Kidney (tissue), 14 donors: Measurements from ENCODE around the gene COMMD7. TPM values are rescaled to one million over a fixed set of nuclear protein-coding genes. Genes with fewer than 3 reads are reported as not detected.
"Not testable (repeated sequence)": the region's sequence is repeated elsewhere in the genome, so short reads cannot be mapped to it uniquely, and the experiment has no call there.

ENCODE experiments used
- DNase-seq, 5 donors: peaks; one replicate each; pipeline ENCODE4 v3.0.0-alpha.2; 2013 to 2020
- FAIRE-seq: peaks from 2 replicates; lab custom pipeline; 2012; peaks lifted over from hg19 to GRCh38; lab: Jason Lieb, UNC
- H3K27ac ChIP-seq, 2 donors: one replicate each; pipeline ENCODE4 v1.7.0; 2013; ENCODE audit warnings: low read depth in 2 of 2, low read length in 2 of 2, inconsistent platforms in 1 of 2
- H3K27me3 ChIP-seq: one replicate; pipeline ENCODE4 v1.7.1; 2013; ENCODE audit warnings: low read length, inconsistent platforms; ENCODE audit not compliant: control insufficient read depth, insufficient read depth
- H3K36me3 ChIP-seq, 3 donors: one replicate each; pipeline versions ENCODE4 v1.7.0 to v1.7.1; 2013; ENCODE audit warnings: low read length in 3 of 3, control low read depth in 1 of 3, inconsistent platforms in 1 of 3; ENCODE audit not compliant: insufficient read depth in 3 of 3, control insufficient read depth in 2 of 3
- H3K4me1 ChIP-seq, 3 donors: one replicate each; pipeline versions ENCODE4 v1.7.0 to v1.7.1; 2013; ENCODE audit warnings: low read length in 3 of 3, inconsistent platforms in 1 of 3, low read depth in 1 of 3; ENCODE audit not compliant: control insufficient read depth in 2 of 3, insufficient read depth in 2 of 3
- H3K4me3 ChIP-seq, 3 donors: one replicate each; pipeline versions ENCODE4 v1.7.0 to v1.8.1; 2013; ENCODE audit warnings: low read length in 3 of 3, control low read depth in 1 of 3, inconsistent platforms in 1 of 3
- H3K9ac ChIP-seq, 3 donors: one replicate each; pipeline versions ENCODE4 v1.7.0 to v1.7.1; 2013; ENCODE audit warnings: low read length in 3 of 3, control low read depth in 1 of 3, inconsistent platforms in 1 of 3
- H3K9me3 ChIP-seq, 3 donors: one replicate each; pipeline versions ENCODE4 v1.7.0 to v1.7.1; 2013; ENCODE audit warnings: low read length in 3 of 3, control low read depth in 1 of 3, inconsistent platforms in 1 of 3; ENCODE audit not compliant: control insufficient read depth in 2 of 3, insufficient read depth in 1 of 3
- intact Hi-C: fragments of 100-400 bp; cut with DNase I; formaldehyde crosslinking; loops from one replicate; pipeline ENCODE4 v1.11.1; 2022
- polyA plus RNA-seq: library from polyadenylated mRNA; stranded (reverse); fragments of 350-450 nt; fragmentation: Illumina TruSeq; extraction: RNeasy Lipid Tissue Mini Kit (QIAGEN cat#74804); gene quantifications from one replicate; pipeline ENCODE4 v1.2.3, GENCODE V29; 2014; ENCODE audit warnings: low read depth, low replicate concordance; ENCODE audit not compliant: insufficient read depth
- total RNA-seq: library from RNA; stranded (reverse); fragmentation: NEBNext Ultra II Directional; extraction: Animal tissue kit (Norgen Biotek cat#: 25700); gene quantifications from one replicate; pipeline ENCODE4 v1.2.1, GENCODE V29; 2021
- TF ChIP-seq, protein P1 (sequence below): IDR thresholded peaks from 3 replicates; pipeline ENCODE4 v1.5.1; 2012; ENCODE audit warnings: mild to moderate bottlenecking, moderate library complexity, borderline replicate concordance; ENCODE audit not compliant: insufficient read depth; ENCODE audit errors: extremely low read depth
- donor health status: control.
- donor health status: control.
- donor health status: control.
- donor health status: control.
- donor health status: control.
- donor health status: DM: yes; HTN: yes; CAD: no.
- donor health status: Normal renal cell carcinoma (clear cell type).

The COMMD7 gene
- total and polyA plus RNA-seq, 2 donors from 2014 or later = 45.8 to 99.2 TPM

DNA sequence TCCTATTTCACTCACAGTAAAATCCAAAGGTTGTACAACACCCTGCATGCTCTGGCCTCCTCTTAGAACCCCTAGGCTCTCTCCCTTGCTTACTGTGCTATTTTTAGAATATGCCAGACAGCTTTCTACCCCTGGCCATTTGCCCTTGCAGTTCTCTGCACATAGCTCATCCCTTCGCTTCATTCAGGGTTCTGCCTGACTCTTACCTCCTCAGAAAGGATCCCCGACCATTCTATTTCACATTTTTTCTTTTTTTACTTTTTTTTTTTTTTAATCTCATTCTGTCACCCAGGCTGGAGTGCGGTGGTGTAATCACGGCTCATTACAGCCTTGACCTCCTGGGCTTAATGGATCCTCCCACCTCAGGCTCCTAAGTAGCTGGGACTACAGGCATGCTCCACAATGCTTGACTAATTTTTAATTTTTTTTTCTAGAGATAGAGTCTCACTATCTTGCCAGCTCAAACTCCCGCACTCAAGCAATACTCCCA, 33.6 kb downstream of the COMMD7 start:
- no peaks in the 10 kb centered on the region for H3K27me3 ChIP-seq
- no peaks in the 10 kb centered on the region for H3K4me1 ChIP-seq
- H3K9ac ChIP-seq = no peak overlapping the region
- peaks cover 0 to 4% (median 4%) of the 10 kb centered on the region in 3 donors for H3K36me3 ChIP-seq
- TF ChIP-seq, protein P1, sequence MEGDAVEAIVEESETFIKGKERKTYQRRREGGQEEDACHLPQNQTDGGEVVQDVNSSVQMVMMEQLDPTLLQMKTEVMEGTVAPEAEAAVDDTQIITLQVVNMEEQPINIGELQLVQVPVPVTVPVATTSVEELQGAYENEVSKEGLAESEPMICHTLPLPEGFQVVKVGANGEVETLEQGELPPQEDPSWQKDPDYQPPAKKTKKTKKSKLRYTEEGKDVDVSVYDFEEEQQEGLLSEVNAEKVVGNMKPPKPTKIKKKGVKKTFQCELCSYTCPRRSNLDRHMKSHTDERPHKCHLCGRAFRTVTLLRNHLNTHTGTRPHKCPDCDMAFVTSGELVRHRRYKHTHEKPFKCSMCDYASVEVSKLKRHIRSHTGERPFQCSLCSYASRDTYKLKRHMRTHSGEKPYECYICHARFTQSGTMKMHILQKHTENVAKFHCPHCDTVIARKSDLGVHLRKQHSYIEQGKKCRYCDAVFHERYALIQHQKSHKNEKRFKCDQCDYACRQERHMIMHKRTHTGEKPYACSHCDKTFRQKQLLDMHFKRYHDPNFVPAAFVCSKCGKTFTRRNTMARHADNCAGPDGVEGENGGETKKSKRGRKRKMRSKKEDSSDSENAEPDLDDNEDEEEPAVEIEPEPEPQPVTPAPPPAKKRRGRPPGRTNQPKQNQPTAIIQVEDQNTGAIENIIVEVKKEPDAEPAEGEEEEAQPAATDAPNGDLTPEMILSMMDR = no peak
- no peak overlapping the region for H3K27ac ChIP-seq
- DNase-seq = peak in 3 of 5 donors; percentile 36 to 57 (median 52)
- H3K4me3 ChIP-seq = no peak overlapping the region
- intact Hi-C loops = no loop called here
- no peaks in the 10 kb centered on the region for H3K9me3 ChIP-seq
- no peak for FAIRE-seq

DNA sequence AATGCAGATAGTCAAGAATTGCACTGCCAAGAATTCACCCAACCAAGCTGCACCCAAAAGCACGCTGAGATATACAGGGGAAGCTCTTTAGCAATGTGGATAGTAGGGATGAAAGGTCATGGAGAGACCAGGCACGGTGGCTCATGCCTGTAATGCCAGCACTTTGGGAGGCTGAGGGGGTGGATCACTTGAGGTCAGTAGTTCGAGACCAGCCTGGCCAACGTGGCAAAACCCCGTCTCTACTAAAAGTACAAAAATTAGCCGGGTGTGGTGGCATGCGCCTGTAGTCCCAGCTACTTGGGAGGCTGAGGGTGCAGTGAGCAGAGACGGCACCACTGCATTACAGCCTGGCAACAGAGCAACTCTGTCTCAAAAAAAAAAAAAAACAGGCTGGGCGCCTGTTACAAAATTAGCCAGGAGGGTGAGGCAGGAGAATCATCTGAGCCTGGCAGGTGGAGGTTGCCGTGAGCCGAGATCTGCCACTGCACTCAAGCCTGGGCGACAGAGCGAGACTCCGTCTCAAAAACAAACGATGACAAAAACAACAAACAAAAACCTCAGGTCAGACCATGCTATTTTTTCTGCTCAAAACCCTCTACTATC, 34.1 kb downstream of the COMMD7 start:
- H3K4me3 ChIP-seq, H3K9ac ChIP-seq, FAIRE-seq, intact Hi-C loops, H3K9me3 ChIP-seq, DNase-seq, H3K27ac ChIP-seq, H3K36me3 ChIP-seq, H3K4me1 ChIP-seq, H3K27me3 ChIP-seq: not testable (repeated sequence)

DNA sequence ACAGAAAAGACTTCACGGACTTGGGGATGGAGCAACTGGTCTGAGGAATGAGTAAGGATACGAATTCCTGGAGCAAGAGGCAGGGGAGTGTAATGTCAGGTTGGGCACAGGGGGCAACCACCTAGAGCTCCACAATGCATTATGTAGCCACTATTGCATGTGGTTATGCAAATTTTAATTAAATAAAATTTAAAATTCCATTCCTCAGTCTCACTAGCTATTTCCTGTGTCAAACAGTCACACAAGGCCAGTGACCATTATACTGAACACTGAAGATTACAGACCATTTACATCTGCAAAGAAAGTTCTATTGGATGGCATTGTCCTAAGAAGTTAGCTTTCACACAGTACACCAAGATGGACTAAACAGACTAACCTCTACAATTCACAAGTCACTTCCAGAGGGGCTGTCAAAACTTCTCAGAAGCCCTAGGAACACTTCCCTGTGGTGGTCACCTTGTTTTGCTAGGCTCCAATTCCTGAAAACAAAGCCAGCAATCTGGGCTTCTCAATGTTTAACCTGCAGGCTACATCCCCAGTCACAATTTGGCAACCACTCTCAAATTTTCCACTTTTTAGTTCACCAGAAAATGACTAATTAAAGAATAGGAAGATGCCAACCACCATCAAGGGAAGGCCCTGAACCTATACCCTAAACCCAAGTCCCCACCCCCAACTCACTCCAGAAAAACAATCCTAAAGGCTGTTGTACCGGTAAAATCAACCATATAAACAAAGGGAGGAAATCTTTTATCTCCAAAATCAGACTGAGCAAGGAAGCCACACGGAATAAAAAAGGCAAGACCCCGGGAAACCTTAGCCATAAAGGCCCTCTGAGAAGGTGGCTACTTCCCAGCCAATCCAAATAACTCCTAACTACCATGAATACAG, 35.3 kb downstream of the COMMD7 start:
- FAIRE-seq (no peak), DNase-seq (no peak)
- TF ChIP-seq, protein P1 = no peak
- peaks cover 0 to 19% (median 10%) of the 10 kb centered on the region in 3 donors for H3K36me3 ChIP-seq
- no peaks in the 10 kb centered on the region for H3K27me3 ChIP-seq
- no peak overlapping the region for H3K9ac ChIP-seq
- no peaks in the 10 kb centered on the region for H3K9me3 ChIP-seq
- H3K4me3 ChIP-seq = no peak overlapping the region
- H3K4me1 ChIP-seq = no peaks in the 10 kb centered on the region
- intact Hi-C loops = no loop called here
- no peak overlapping the region for H3K27ac ChIP-seq

DNA sequence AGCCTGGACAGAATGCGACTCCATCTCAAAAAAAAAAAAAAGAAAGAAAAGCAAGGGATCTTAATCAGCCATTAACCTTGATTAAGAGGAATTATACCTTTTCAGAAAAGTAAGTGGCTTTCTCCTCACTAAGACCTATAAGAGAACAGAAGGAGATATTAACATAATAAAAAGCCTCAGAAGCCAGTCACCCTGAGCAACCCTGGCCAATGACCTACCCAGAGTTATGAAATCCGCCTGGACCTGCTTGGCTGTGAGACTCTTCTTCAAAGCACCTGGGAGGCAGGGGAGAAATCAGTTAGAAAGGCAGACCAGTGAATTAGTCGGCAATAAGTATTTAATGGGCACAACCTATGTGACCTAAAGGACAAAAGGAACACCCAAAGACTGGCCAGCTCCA, 36.8 kb downstream of the COMMD7 start:
- Histone ChIP-seq H3K27me3 (no peaks in the 10 kb centered on the region), H3K9me3 (no peaks in the 10 kb centered on the region), H3K36me3 (peaks cover 0 to 21% (median 12%) of the 10 kb centered on the region in 3 donors), H3K4me1 (no peaks in the 10 kb centered on the region), H3K4me3 (no peak overlapping the region), H3K27ac (no peak overlapping the region), H3K9ac (no peak overlapping the region)
- TF ChIP-seq, protein P1 = no peak
- no peak for FAIRE-seq
- no peak for DNase-seq
- intact Hi-C loops = no loop called here
